IMR-90 (cell line): ENCODE results near the gene FRYL.

ENCODE experiments used
- CTCF ChIP-seq: conservative IDR thresholded peaks from 2 replicates; pipeline ENCODE4 v1.5.1; 2012; ENCODE audit warnings: mild to moderate bottlenecking, low read depth, low read length, improper control_type of control experiment
- ELK1 ChIP-seq: fragments of 150-350 bp; IDR thresholded peaks from 2 replicates; pipeline ENCODE4 v1.6.1; 2016; ENCODE audit warnings: low read depth, mild to moderate bottlenecking, low read length, moderate library complexity, borderline replicate concordance
- FOS ChIP-seq: fragments of 150-350 bp; IDR thresholded peaks from 2 replicates; pipeline ENCODE4 v1.6.1; 2016; ENCODE audit warnings: low read depth, low read length
- POLR2A ChIP-seq: IDR thresholded peaks from 2 replicates; pipeline ENCODE4 v1.6.1; 2012; ENCODE audit warnings: mild to moderate bottlenecking, low read depth, low read length
- RFX5 ChIP-seq: IDR thresholded peaks from 2 replicates; pipeline ENCODE4 v1.8.0; 2012; ENCODE audit warnings: low read depth, mild to moderate bottlenecking, low read length, moderate library complexity
- SMC3 ChIP-seq: fragments of 150-350 bp; IDR thresholded peaks from 2 replicates; pipeline ENCODE4 v1.6.1; 2016; ENCODE audit warnings: low read depth, mild to moderate bottlenecking, antibody characterized with exemption, low read length, moderate library complexity
- USF2 ChIP-seq: fragments of 150-350 bp; IDR thresholded peaks from 2 replicates; pipeline ENCODE4 v1.6.1; 2017; ENCODE audit warnings: mild to moderate bottlenecking, antibody characterized with exemption, low read length, low read depth

GRCh38 chr4:48692897-48693296 is 87.2 kb downstream of the FRYL start:
- TF ChIP-seq SMC3 (no peak), CTCF (no peak), USF2 (no peak), POLR2A (no peak), RFX5 (no peak), ELK1 (no peak), FOS (no peak)
